ENCODE data around the gene C1orf167. TPM values are rescaled to one million over a fixed set of nuclear protein-coding genes. Genes with fewer than 3 reads are reported as not detected.

The C1orf167 gene
- total and polyA plus RNA-seq, 2 donors from 2014 or later: 1.9 to 4.2 TPM

GRCh38 chr1:11733306-11733705 lies 28.7 kb upstream of the C1orf167 start:
- Histone ChIP-seq H3K27me3 (ENCODE audit: control insufficient read depth, insufficient read depth, low read length) (no peaks in the 10 kb centered on the region), H3K9ac (ENCODE audit: low read length in 3 of 3) (no peak overlapping the region), H3K4me1 (ENCODE audit: control insufficient read depth in 2 of 3, insufficient read depth in 2 of 3, low read depth in 1 of 3, low read length in 3 of 3) (peaks cover 2 to 25% (median 8%) of the 10 kb centered on the region in 3 donors), H3K9me3 (ENCODE audit: control insufficient read depth in 2 of 3, insufficient read depth in 1 of 3, low read length in 3 of 3) (no peaks in the 10 kb centered on the region), H3K36me3 (ENCODE audit: control insufficient read depth in 2 of 3, insufficient read depth in 3 of 3, low read length in 3 of 3) (no peaks in the 10 kb centered on the region), H3K4me3 (ENCODE audit: low read length in 3 of 3) (no peak overlapping the region), H3K27ac (ENCODE audit: low read depth in 2 of 2, low read length in 2 of 2) (no peak overlapping the region)
- FAIRE-seq (no peak), DNase-seq (no peak)
- TF ChIP-seq CTCF (IDR thresholded peaks at IDR 0.05; ENCODE audit: borderline replicate concordance, extremely low read depth, insufficient read depth): no peak
- intact Hi-C loops (cut with DNase I): no loop called here

GRCh38 chr1:11735531-11735853 lies 26.5 kb upstream of the C1orf167 start:
- peaks cover 2 to 21% (median 8%) of the 10 kb centered on the region in 3 donors for H3K4me1 ChIP-seq (ENCODE audit: control insufficient read depth in 2 of 3, insufficient read depth in 2 of 3, low read depth in 1 of 3, low read length in 3 of 3)
- peak overlapping the region in 1 of 2 donors; percentile 75 for H3K27ac ChIP-seq (ENCODE audit: low read depth in 2 of 2, low read length in 2 of 2)
- FAIRE-seq: no peak
- H3K36me3 ChIP-seq (ENCODE audit: control insufficient read depth in 2 of 3, insufficient read depth in 3 of 3, low read length in 3 of 3): no peaks in the 10 kb centered on the region
- intact Hi-C loops (cut with DNase I): no loop called here
- no peak overlapping the region for H3K9ac ChIP-seq (ENCODE audit: low read length in 3 of 3)
- no peak for TF ChIP-seq CTCF (IDR thresholded peaks at IDR 0.05; ENCODE audit: borderline replicate concordance, extremely low read depth, insufficient read depth)
- no peaks in the 10 kb centered on the region for H3K9me3 ChIP-seq (ENCODE audit: control insufficient read depth in 2 of 3, insufficient read depth in 1 of 3, low read length in 3 of 3)
- no peaks in the 10 kb centered on the region for H3K27me3 ChIP-seq (ENCODE audit: control insufficient read depth, insufficient read depth, low read length)
- H3K4me3 ChIP-seq (ENCODE audit: low read length in 3 of 3): peak overlapping the region; percentile 36 to 98 (median 45)
- DNase-seq: no peak

GRCh38 chr1:11735854-11736745 lies 25.9 kb upstream of the C1orf167 start, which contains the start of gene AGTRAP:
Gene AGTRAP (plus strand): TSS chr1:11736136. CDS start chr1:11736209, 73 bp downstream.
- Histone ChIP-seq H3K9me3 (ENCODE audit: control insufficient read depth in 2 of 3, insufficient read depth in 1 of 3, low read length in 3 of 3) (no peaks in the 10 kb centered on the region), H3K27me3 (ENCODE audit: control insufficient read depth, insufficient read depth, low read length) (no peaks in the 10 kb centered on the region), H3K36me3 (ENCODE audit: control insufficient read depth in 2 of 3, insufficient read depth in 3 of 3, low read length in 3 of 3) (no peaks in the 10 kb centered on the region), H3K4me1 (ENCODE audit: control insufficient read depth in 2 of 3, insufficient read depth in 2 of 3, low read depth in 1 of 3, low read length in 3 of 3) (peaks cover 2 to 21% (median 8%) of the 10 kb centered on the region in 3 donors), H3K4me3 (ENCODE audit: low read length in 3 of 3) (peak within 1 kb of the TSS; percentile 90 to 98 (median 98)), H3K9ac (ENCODE audit: low read length in 3 of 3) (peak within 1 kb of the TSS; percentile 81 to 95 (median 84)), H3K27ac (ENCODE audit: low read depth in 2 of 2, low read length in 2 of 2) (peak within 1 kb of the TSS; percentile 86 to 96)
- DNase-seq (peak; percentile 95 to 99 (median 97)), FAIRE-seq (no peak)
- intact Hi-C loops (cut with DNase I): no loop called here
- TF ChIP-seq CTCF (IDR thresholded peaks at IDR 0.05; ENCODE audit: borderline replicate concordance, extremely low read depth, insufficient read depth): no peak
